ENCODE measurements around the gene TNFRSF18.
A peak's percentile ranks its signal among the peaks of the same experiment; 100 is the strongest.
"Not testable (repeated sequence)": the region's sequence is repeated elsewhere in the genome, so short reads cannot be mapped to it uniquely, and the experiment has no call there.

Gene TNFRSF18

GRCh38 chr1:1195726-1196125 lies 10.7 kb downstream of the TNFRSF18 start:
- not testable (repeated sequence) for DNase-seq

DNA sequence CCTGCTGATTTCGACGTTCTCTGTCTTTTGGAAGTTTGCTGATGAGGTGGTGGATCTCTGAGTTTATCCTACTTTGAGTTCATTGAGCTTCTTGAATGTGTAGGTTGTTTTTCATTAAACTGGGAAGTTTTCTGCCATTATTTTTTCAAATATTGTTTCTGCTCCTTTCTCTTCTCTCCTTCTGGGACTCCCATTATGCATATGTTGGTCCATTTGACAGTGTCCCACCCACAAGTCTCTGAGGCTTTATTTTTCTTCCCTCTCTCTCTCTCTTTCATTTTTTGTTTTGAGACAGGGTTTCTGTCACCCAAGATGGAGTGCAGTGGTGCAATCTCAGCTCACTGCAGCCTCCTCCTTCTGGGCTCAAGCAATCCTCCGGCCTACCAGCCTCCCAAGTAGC lies 11.7 kb downstream of the TNFRSF18 start:
- DNase-seq: no peak

DNA sequence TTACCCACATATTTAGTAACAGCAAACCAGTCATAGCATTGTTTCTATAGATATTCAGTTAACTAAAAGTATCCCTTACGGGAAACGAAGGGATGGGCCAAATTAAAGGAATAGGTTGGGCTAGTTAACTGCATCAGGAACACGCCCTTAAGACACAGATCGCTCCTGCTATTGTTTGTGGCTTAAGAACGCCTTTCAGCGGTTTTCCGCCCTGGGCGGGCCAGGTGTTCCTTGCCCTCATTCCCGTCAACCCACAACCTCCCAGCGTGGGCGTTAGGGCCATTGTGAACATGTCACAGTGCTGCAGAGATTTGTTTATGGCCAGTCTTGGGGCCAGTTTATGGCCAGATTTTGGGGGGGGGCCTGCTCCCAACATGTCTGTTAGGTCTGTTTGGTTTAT lies 14.7 kb downstream of the TNFRSF18 start:
- no peak for DNase-seq

GRCh38 chr1:1189111-1189510 lies 17.3 kb downstream of the TNFRSF18 start:
- no peak for DNase-seq

DNA sequence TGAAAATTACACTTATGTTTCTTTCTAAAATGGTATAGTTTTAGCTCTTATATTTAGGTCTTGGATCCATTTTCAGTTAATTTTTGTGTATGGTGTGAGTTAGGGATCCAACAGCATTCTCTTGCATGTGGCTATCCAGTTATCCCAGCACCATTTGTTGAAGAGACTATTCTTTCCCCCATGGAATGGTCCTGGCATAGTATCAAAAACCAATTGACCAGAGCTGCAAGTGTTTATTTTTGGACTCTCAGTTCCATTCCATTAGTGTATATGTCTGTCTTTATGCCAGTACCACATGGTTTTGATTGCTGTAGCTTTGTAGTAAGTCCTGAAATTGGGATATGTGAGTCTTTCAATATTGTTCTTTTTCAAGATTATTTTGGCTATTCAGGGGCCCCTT lies 18.5 kb downstream of the TNFRSF18 start:
- DNase-seq: no peak

DNA sequence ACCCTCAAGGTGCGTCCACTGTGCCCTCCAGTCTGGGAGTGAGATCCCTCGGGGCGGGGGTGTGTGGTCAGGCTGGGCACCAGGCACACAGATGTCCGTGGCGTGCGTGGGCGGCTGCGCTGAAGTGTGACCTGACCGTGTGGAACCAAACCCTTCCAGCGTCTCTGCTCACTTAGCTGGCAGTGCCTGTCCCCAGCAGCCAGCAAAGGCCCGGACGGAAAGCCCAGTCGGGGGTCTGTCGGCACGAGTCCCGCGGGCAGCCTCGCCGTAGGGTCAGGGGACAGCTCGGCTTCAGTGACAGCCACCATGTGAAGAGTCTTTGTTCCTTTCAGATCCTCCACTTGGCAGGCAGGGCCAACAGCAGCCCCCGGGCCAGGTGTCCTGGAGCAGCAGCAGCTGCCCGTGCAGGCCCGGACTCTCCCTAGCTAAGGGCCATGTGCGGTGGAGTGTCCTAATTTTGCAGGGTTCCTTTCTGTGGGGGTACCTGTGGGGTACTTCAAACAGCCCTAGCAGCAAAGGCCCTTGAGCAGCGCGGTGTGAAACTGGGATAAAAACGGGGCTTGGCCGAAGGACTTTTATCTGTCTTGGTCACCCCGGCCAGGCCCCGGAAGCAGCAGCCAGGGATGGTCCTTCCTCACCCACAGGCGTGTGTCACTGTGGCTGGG lies 21.2 kb downstream of the TNFRSF18 start:
- no peak for DNase-seq

GRCh38 chr1:1183833-1184775 lies 22.3 kb downstream of the TNFRSF18 start:
- DNase-seq: no peak

DNA sequence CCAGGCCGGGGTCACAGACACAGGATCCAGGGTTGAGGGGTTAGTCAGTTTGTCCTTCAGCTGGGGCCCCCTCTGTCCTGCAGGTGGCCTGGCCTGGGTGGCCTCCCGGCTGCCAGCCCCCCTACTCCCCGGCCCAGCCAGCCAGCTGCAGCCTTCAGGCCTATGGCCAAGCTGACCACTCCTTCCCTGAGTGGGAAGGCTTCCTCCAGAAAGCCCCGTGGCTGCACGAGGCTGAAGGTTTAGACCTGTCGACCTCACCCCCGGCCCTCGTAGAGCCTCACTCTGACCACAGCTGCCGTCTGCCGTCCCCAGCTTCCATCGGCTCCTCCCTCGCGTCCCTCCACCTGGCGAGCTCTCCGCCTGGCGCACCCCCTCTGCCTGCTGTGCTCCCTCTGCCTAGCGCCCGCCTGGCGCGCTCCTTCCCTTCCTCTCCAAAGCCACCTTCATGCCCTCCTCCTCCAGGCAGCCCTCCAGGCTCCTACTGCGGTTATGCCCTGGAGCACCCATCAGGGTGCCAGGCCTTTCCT lies 23.1 kb downstream of the TNFRSF18 start:
- DNase-seq: no peak

GRCh38 chr1:1182491-1183220 lies 23.7 kb downstream of the TNFRSF18 start:
- DNase-seq: no peak

GRCh38 chr1:1181938-1182410 lies 24.4 kb downstream of the TNFRSF18 start:
- DNase-seq: no peak

GRCh38 chr1:1181129-1181937 lies 25.1 kb downstream of the TNFRSF18 start:
- no peak for DNase-seq

DNA sequence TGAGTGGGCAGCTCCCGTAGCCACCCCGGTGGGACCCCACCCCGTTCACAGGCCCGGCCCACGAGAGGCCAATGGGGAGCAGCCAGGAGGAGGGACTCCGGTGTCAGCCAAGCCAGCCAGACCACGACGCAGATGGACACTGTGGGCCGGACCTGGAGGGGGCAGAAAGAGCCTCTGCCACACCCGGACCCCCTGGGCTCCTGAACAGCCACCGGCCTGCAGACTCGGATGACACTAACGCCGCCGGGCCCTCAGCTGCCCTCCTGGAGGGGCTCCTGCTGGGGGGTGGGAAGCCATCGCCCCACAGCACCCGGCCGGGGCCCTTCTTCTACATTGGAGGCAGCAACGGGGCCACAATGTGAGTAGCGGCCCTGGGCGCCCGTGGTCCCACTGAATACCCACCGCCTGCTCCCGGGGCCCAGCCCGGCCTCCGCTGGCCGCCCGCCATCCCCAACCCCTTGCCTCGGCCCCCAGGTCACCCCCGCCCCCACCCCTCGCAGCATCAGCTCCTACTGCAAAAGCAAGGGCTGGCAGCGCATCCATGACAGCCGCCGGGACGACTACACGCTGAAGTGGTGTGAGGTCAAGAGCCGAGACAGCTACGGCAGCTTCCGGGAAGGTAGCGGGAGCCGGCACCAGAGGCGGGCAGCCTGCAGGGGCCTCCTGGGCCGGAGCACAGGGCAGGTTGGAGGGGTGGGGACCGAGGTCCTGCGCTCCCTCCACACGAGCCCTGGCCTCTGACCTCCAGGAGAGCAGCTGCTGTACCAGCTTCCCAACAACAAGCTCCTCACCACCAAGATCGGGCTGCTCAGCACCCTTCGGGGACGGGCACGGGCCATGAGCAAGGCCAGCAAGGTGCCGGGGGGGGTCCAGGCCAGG lies 26.2 kb downstream of the TNFRSF18 start:
- no peak for DNase-seq

GRCh38 chr1:1179346-1179982 lies 26.9 kb downstream of the TNFRSF18 start:
- no peak for DNase-seq

DNA sequence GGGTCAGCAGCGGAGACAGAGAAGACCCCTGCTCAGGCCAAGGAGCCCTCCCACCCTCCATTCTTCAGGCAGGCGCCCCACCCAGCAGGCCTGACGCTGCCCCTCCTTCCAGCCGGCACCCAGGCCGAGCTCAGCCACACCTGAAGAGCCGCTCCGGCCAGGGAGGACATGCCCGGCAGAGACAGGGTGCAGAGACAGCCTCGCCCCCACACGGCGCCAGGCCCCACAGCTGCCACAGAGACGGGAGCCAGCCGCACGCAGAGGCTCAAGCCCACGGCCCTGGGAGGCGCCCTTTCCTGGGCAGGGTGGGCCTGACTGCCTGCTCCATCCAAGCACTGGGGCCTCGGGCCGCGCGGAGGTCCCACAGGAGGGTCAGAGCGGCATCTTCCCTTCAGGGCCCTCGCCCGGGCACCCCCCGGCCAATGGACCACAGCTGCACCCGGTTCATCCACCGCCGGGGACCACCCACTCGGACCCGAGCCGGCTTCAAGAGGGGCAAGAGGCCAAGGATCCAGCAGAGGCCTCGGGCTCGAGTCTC lies 27.5 kb downstream of the TNFRSF18 start:
- DNase-seq: no peak

DNA sequence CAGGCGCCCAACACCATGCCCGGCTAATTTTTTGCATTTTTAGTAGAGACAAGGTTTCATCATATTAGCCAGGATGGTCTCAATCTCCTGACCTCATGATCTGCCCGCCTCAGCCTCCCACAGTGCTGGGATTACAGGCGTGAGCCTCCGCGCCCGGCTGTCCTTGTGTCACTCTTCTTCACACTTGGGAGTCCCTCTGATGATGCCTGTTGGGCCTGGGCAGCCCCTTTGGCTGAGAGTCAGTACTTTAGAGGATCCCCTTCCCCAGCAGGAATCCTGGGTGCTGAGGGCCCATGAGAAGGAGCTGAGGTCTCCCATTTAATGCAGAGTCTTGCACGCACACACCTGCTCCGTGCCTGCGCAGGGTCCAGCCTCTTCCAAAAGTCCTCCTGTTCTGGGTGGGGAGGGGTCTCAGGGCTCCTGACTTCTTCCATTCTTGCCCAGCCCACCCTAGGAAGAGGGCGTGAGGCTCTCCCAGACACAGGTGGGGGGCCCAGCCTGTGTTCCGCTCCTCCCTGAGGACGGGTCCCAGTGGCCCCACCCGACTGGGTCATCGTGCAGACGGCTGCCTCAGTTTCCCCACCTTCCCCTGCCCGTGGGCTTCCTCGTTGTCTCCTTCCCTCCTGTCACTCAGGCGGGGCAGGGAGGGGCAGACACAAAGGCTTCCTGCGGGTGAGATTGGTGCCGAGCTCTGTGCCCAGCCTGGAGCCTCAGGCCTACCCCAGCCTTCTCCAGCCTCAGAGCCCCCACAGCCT lies 28.8 kb downstream of the TNFRSF18 start:
- DNase-seq: no peak

GRCh38 chr1:1176931-1177330 lies 29.5 kb downstream of the TNFRSF18 start:
- DNase-seq: no peak

GRCh38 chr1:1176063-1176761 lies 30.2 kb downstream of the TNFRSF18 start:
- peak; percentile 31 for DNase-seq

DNA sequence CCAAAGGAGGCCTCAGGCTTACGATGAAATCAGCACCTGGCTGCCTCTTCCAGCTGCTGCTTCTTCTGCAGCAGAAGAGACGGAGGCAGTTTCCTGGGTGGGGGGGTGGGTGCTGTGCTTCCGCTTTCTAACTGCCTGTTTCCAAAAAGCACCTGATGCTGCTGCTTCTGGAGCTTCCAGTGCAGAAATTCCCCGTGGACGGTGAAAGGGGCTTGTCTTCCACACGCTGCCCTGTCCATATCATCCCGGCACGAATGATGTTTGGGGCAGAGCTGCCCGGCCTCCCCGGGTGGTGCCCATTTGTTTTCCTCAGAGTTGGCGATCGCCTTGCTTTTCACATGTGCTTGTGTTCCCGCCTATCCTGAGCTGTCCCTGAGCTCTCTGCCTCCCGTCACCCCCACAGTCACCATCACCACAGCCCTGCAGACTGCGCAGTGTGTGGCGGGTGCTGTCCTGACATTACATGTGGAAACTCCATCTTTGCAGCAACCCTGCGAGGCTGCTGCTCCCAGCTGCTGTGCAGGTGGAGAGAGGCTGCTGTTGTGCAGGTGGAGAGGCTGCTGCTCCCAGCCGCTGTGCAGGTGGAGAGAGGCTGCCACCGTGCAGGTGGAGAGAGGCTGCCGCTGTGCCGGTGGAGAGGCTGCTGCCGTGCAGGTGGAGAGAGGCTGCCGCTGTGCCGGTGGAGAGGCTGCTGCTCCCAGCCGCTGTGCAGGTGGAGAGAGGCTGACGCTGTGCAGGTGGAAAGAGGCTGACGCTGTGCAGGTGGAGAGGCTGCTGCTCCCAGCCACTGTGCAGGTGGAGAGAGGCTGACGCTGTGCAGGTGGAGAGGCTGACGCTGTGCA lies 30.9 kb downstream of the TNFRSF18 start:
- DNase-seq: peak; percentile 31
